Measurements from ENCODE around the gene SMPD2. TPM values are rescaled to one million over a fixed set of nuclear protein-coding genes. Genes with fewer than 3 reads are reported as not detected.

SMPD2 gene
- total RNA-seq, 1 donor from 2014 or later = 6.2 TPM

- DNase-seq = peak; percentile 66
These were observed 44.9 kb downstream of the SMPD2 start for GRCh38 chr6:109485266-109485935.

DNA sequence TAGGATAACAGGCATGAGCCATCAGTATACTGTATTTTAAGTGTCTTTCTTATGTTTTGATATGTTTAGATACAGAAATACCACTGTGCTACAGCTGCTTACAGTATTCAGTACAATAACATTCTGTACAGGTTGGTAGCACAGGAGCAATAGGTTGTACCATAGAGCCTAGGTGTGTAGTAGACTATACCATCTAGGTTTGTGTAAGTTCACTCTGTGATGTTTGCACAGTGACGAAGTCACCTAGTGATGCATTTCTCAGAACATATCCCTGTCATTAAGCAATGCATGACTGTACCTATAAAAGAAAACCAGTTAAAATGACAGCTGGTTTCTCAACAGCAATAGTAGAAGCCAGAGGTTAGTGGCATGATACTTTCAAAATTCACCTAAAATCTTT, 45.5 kb downstream of the SMPD2 start:
- DNase-seq = no peak

DNA sequence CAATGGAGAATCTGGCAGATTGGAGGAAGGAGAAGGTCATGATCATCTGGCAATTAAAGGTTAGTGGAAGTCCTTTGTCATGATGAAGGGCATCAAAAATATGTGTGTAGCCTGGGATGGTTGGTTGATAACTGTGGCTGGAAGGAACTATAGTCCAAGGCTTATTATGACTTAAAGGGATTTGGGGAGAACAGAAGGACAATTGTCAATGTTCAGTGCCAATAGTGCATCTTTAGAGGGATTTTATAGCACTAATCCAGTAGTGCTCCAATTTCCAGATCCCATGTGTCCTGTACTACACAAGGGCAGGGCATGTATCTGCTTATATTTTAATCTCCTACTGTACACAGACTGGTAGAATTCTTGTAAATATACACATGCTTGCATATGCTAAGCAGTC, 47.5 kb downstream of the SMPD2 start:
- peak; percentile 58 for DNase-seq

GRCh38 chr6:109490713-109491112, 50.2 kb downstream of the SMPD2 start:
- no peak for DNase-seq

GRCh38 chr6:109491207-109491938, 50.8 kb downstream of the SMPD2 start:
- DNase-seq = peak; percentile 32

Other genes starting within 250 kb of the SMPD2 start
- gene CD164, start 58.3 kb upstream of the SMPD2 start, total RNA-seq = 203 TPM
- 10.9 TPM for gene PPIL6, start 96 bp upstream of the SMPD2 start, total RNA-seq
- gene MICAL1, start 15.0 kb downstream of the SMPD2 start, total RNA-seq = 35.8 TPM
- gene ZBTB24, start 42.5 kb downstream of the SMPD2 start, total RNA-seq = 11.2 TPM